ENCODE results near the gene ZDHHC21.

ZDHHC21 gene

GRCh38 chr9:14693251-14693861 is at the start of gene ZDHHC21:
TSS of gene ZDHHC21 (minus strand) at chr9:14693432. CDS start at chr9:14674340, 19,092 bp downstream.
- no peaks in the 10 kb centered on the region for H3K27me3 ChIP-seq (ENCODE audit: control insufficient read depth, insufficient read depth, low read length)
- H3K36me3 ChIP-seq (ENCODE audit: control insufficient read depth, low read depth, low read length): peaks cover 11% of the 10 kb centered on the region
- H3K9me3 ChIP-seq (ENCODE audit: control insufficient read depth, low read depth, low read length): no peaks in the 10 kb centered on the region
- peaks cover 8% of the 10 kb centered on the region for H3K4me1 ChIP-seq (ENCODE audit: control insufficient read depth, low read depth, low read length)
- H3K27ac ChIP-seq (ENCODE audit: low read length): no peak within 1 kb of the TSS
- H3K9ac ChIP-seq (ENCODE audit: low read length): peak within 1 kb of the TSS; percentile 56
- H3K4me3 ChIP-seq (ENCODE audit: low read length): peak within 1 kb of the TSS; percentile 77

- no peak overlapping the region for H3K9ac ChIP-seq (ENCODE audit: low read length)
- H3K27ac ChIP-seq (ENCODE audit: low read length): no peak overlapping the region
- H3K27me3 ChIP-seq (ENCODE audit: control insufficient read depth, insufficient read depth, low read length): no peaks in the 10 kb centered on the region
- H3K9me3 ChIP-seq (ENCODE audit: control insufficient read depth, low read depth, low read length): no peaks in the 10 kb centered on the region
- H3K4me1 ChIP-seq (ENCODE audit: control insufficient read depth, low read depth, low read length): no peaks in the 10 kb centered on the region
- H3K4me3 ChIP-seq (ENCODE audit: low read length): no peak overlapping the region
- no peaks in the 10 kb centered on the region for H3K36me3 ChIP-seq (ENCODE audit: control insufficient read depth, low read depth, low read length)
Observed at GRCh38 chr9:14741369-14741768, 48.1 kb upstream of the ZDHHC21 start.

- no peak overlapping the region for H3K27ac ChIP-seq (ENCODE audit: low read length)
- no peaks in the 10 kb centered on the region for H3K4me1 ChIP-seq (ENCODE audit: control insufficient read depth, low read depth, low read length)
- no peaks in the 10 kb centered on the region for H3K9me3 ChIP-seq (ENCODE audit: control insufficient read depth, low read depth, low read length)
- no peaks in the 10 kb centered on the region for H3K36me3 ChIP-seq (ENCODE audit: control insufficient read depth, low read depth, low read length)
- H3K27me3 ChIP-seq (ENCODE audit: control insufficient read depth, insufficient read depth, low read length): no peaks in the 10 kb centered on the region
- H3K4me3 ChIP-seq (ENCODE audit: low read length): no peak overlapping the region
- no peak overlapping the region for H3K9ac ChIP-seq (ENCODE audit: low read length)
Observed at GRCh38 chr9:14733133-14733532, 39.9 kb upstream of the ZDHHC21 start.

- Histone ChIP-seq H3K36me3 (ENCODE audit: control insufficient read depth, low read depth, low read length) (no peaks in the 10 kb centered on the region), H3K9ac (ENCODE audit: low read length) (no peak overlapping the region)
Observed at GRCh38 chr9:14731294-14731981, 38.2 kb upstream of the ZDHHC21 start.

GRCh38 chr9:14730461-14730898 is 37.2 kb upstream of the ZDHHC21 start:
- no peak overlapping the region for H3K9ac ChIP-seq (ENCODE audit: low read length)
- peaks cover 16% of the 10 kb centered on the region for H3K27me3 ChIP-seq (ENCODE audit: control insufficient read depth, insufficient read depth, low read length)

More at GRCh38 chr9:14731294-14731981, 38.2 kb upstream of the ZDHHC21 start:
- no peaks in the 10 kb centered on the region for H3K4me1 ChIP-seq (ENCODE audit: control insufficient read depth, low read depth, low read length)
- no peaks in the 10 kb centered on the region for H3K9me3 ChIP-seq (ENCODE audit: control insufficient read depth, low read depth, low read length)
- peaks cover 10% of the 10 kb centered on the region for H3K27me3 ChIP-seq (ENCODE audit: control insufficient read depth, insufficient read depth, low read length)
- H3K27ac ChIP-seq (ENCODE audit: low read length): no peak overlapping the region
- no peak overlapping the region for H3K4me3 ChIP-seq (ENCODE audit: low read length)

GRCh38 chr9:14723301-14723700 is 30.1 kb upstream of the ZDHHC21 start:
- H3K27ac ChIP-seq (ENCODE audit: low read length): no peak overlapping the region

More at GRCh38 chr9:14730461-14730898, 37.2 kb upstream of the ZDHHC21 start:
- Histone ChIP-seq H3K9me3 (ENCODE audit: control insufficient read depth, low read depth, low read length) (no peaks in the 10 kb centered on the region), H3K27ac (ENCODE audit: low read length) (no peak overlapping the region), H3K36me3 (ENCODE audit: control insufficient read depth, low read depth, low read length) (no peaks in the 10 kb centered on the region), H3K4me3 (ENCODE audit: low read length) (no peak overlapping the region), H3K4me1 (ENCODE audit: control insufficient read depth, low read depth, low read length) (no peaks in the 10 kb centered on the region)

GRCh38 chr9:14722391-14723035 is 29.3 kb upstream of the ZDHHC21 start, which contains the start of gene CER1:
TSS of gene CER1 (minus strand) at chr9:14722733. CDS start at chr9:14722672, 61 bp downstream.
- Histone ChIP-seq H3K36me3 (ENCODE audit: control insufficient read depth, low read depth, low read length) (no peaks in the 10 kb centered on the region), H3K9me3 (ENCODE audit: control insufficient read depth, low read depth, low read length) (no peaks in the 10 kb centered on the region), H3K27me3 (ENCODE audit: control insufficient read depth, insufficient read depth, low read length) (peaks cover 82% of the 10 kb centered on the region), H3K4me3 (ENCODE audit: low read length) (peak within 1 kb of the TSS; percentile 39), H3K9ac (ENCODE audit: low read length) (no peak within 1 kb of the TSS), H3K4me1 (ENCODE audit: control insufficient read depth, low read depth, low read length) (peaks cover 15% of the 10 kb centered on the region), H3K27ac (ENCODE audit: low read length) (no peak within 1 kb of the TSS)

More at GRCh38 chr9:14723301-14723700, 30.1 kb upstream of the ZDHHC21 start:
- Histone ChIP-seq H3K4me3 (ENCODE audit: low read length) (peak overlapping the region; percentile 39), H3K36me3 (ENCODE audit: control insufficient read depth, low read depth, low read length) (no peaks in the 10 kb centered on the region), H3K9me3 (ENCODE audit: control insufficient read depth, low read depth, low read length) (no peaks in the 10 kb centered on the region), H3K4me1 (ENCODE audit: control insufficient read depth, low read depth, low read length) (peaks cover 15% of the 10 kb centered on the region), H3K9ac (ENCODE audit: low read length) (no peak overlapping the region), H3K27me3 (ENCODE audit: control insufficient read depth, insufficient read depth, low read length) (peaks cover 86% of the 10 kb centered on the region)

GRCh38 chr9:14719231-14719923 is 26.1 kb upstream of the ZDHHC21 start:
- H3K27me3 ChIP-seq (ENCODE audit: control insufficient read depth, insufficient read depth, low read length): peaks cover 59% of the 10 kb centered on the region

GRCh38 chr9:14715102-14715501 is 21.9 kb upstream of the ZDHHC21 start:
- no peaks in the 10 kb centered on the region for H3K9me3 ChIP-seq (ENCODE audit: control insufficient read depth, low read depth, low read length)
- H3K27ac ChIP-seq (ENCODE audit: low read length): no peak overlapping the region
- H3K4me3 ChIP-seq (ENCODE audit: low read length): no peak overlapping the region
- H3K4me1 ChIP-seq (ENCODE audit: control insufficient read depth, low read depth, low read length): no peaks in the 10 kb centered on the region
- no peak overlapping the region for H3K9ac ChIP-seq (ENCODE audit: low read length)
- peaks cover 16% of the 10 kb centered on the region for H3K27me3 ChIP-seq (ENCODE audit: control insufficient read depth, insufficient read depth, low read length)
- no peaks in the 10 kb centered on the region for H3K36me3 ChIP-seq (ENCODE audit: control insufficient read depth, low read depth, low read length)

More at GRCh38 chr9:14719231-14719923, 26.1 kb upstream of the ZDHHC21 start:
- no peak overlapping the region for H3K9ac ChIP-seq (ENCODE audit: low read length)
- no peaks in the 10 kb centered on the region for H3K36me3 ChIP-seq (ENCODE audit: control insufficient read depth, low read depth, low read length)
- H3K9me3 ChIP-seq (ENCODE audit: control insufficient read depth, low read depth, low read length): no peaks in the 10 kb centered on the region
- no peak overlapping the region for H3K4me3 ChIP-seq (ENCODE audit: low read length)
- no peak overlapping the region for H3K27ac ChIP-seq (ENCODE audit: low read length)
- H3K4me1 ChIP-seq (ENCODE audit: control insufficient read depth, low read depth, low read length): peaks cover 15% of the 10 kb centered on the region

GRCh38 chr9:14713187-14713767 is 20.0 kb upstream of the ZDHHC21 start:
- H3K4me3 ChIP-seq (ENCODE audit: low read length): no peak overlapping the region
- H3K36me3 ChIP-seq (ENCODE audit: control insufficient read depth, low read depth, low read length): no peaks in the 10 kb centered on the region
- H3K27ac ChIP-seq (ENCODE audit: low read length): no peak overlapping the region
- no peaks in the 10 kb centered on the region for H3K27me3 ChIP-seq (ENCODE audit: control insufficient read depth, insufficient read depth, low read length)
- no peaks in the 10 kb centered on the region for H3K4me1 ChIP-seq (ENCODE audit: control insufficient read depth, low read depth, low read length)
- H3K9me3 ChIP-seq (ENCODE audit: control insufficient read depth, low read depth, low read length): no peaks in the 10 kb centered on the region
- no peak overlapping the region for H3K9ac ChIP-seq (ENCODE audit: low read length)

GRCh38 chr9:14710804-14711203 is 17.6 kb upstream of the ZDHHC21 start:
- no peaks in the 10 kb centered on the region for H3K27me3 ChIP-seq (ENCODE audit: control insufficient read depth, insufficient read depth, low read length)
- no peak overlapping the region for H3K27ac ChIP-seq (ENCODE audit: low read length)

More at GRCh38 chr9:14710804-14711203, 17.6 kb upstream of the ZDHHC21 start:
- H3K9ac ChIP-seq (ENCODE audit: low read length): no peak overlapping the region
- H3K36me3 ChIP-seq (ENCODE audit: control insufficient read depth, low read depth, low read length): no peaks in the 10 kb centered on the region
- no peaks in the 10 kb centered on the region for H3K4me1 ChIP-seq (ENCODE audit: control insufficient read depth, low read depth, low read length)
- H3K9me3 ChIP-seq (ENCODE audit: control insufficient read depth, low read depth, low read length): no peaks in the 10 kb centered on the region
- no peak overlapping the region for H3K4me3 ChIP-seq (ENCODE audit: low read length)
